ENCODE results near the gene SPATA17. TPM values are rescaled to one million over a fixed set of nuclear protein-coding genes. Genes with fewer than 3 reads are reported as not detected.
"Not testable (repeated sequence)": the region's sequence is repeated elsewhere in the genome, so short reads cannot be mapped to it uniquely, and the experiment has no call there.

The SPATA17 gene
- total and polyA plus RNA-seq, 8 donors: 0.12 to 2.3 (median 1.5) TPM; not detected in 3

- intact Hi-C loops (cut with DNase I; ENCODE audit: low total_unique reads): no loop called here
- TF ChIP-seq POLR2AphosphoS5 (IDR thresholded peaks at IDR 0.05) (no peak), POLR2A (IDR thresholded peaks at IDR 0.05) (no peak), CTCF (IDR thresholded peaks at IDR 0.05) (no peak), EP300 (IDR thresholded peaks at IDR 0.05) (no peak)
Measured at GRCh38 chr1:217673387-217673786, 42.2 kb downstream of the SPATA17 start.

GRCh38 chr1:217674028-217674729 lies 43.0 kb downstream of the SPATA17 start:
- no peak for DNase-seq
- H3K27me3 ChIP-seq: no peaks in the 10 kb centered on the region
- intact Hi-C loops (cut with DNase I; ENCODE audit: low total_unique reads): no loop called here
- H3K36me3 ChIP-seq: no peaks in the 10 kb centered on the region
- H3K9me3 ChIP-seq: no peaks in the 10 kb centered on the region
- no peak overlapping the region for H3K4me3 ChIP-seq
- TF ChIP-seq POLR2AphosphoS5 (IDR thresholded peaks at IDR 0.05) (no peak), POLR2A (IDR thresholded peaks at IDR 0.05) (no peak), CTCF (IDR thresholded peaks at IDR 0.05) (no peak), EP300 (IDR thresholded peaks at IDR 0.05) (no peak)
- H3K4me1 ChIP-seq: no peaks in the 10 kb centered on the region
- 62 to 73% (median 68%) methylated on average over 4 of the region's 4 CpGs for WGBS, 5 donors
- H3K27ac ChIP-seq: no peak overlapping the region

More at GRCh38 chr1:217673387-217673786, 42.2 kb downstream of the SPATA17 start:
- H3K4me3 ChIP-seq: no peak overlapping the region
- no peak overlapping the region for H3K27ac ChIP-seq
- H3K9me3 ChIP-seq: no peaks in the 10 kb centered on the region
- 54 to 79% (median 60%) methylated on average over 2 of the region's 2 CpGs for WGBS, 5 donors
- DNase-seq: no peak
- H3K36me3 ChIP-seq: no peaks in the 10 kb centered on the region
- H3K27me3 ChIP-seq: no peaks in the 10 kb centered on the region
- H3K4me1 ChIP-seq: no peaks in the 10 kb centered on the region

- no peaks in the 10 kb centered on the region for H3K36me3 ChIP-seq
- no peak overlapping the region for H3K27ac ChIP-seq
- intact Hi-C loops (cut with DNase I; ENCODE audit: low total_unique reads): no loop called here
- H3K4me3 ChIP-seq: no peak overlapping the region
- TF ChIP-seq EP300 (IDR thresholded peaks at IDR 0.05) (no peak), CTCF (IDR thresholded peaks at IDR 0.05) (no peak), POLR2A (IDR thresholded peaks at IDR 0.05) (no peak), POLR2AphosphoS5 (IDR thresholded peaks at IDR 0.05) (no peak)
- H3K9me3 ChIP-seq: no peaks in the 10 kb centered on the region
- no peaks in the 10 kb centered on the region for H3K4me1 ChIP-seq
- no peak for DNase-seq
- 87 to 94% (median 91%) methylated on average over 5 of the region's 5 CpGs for WGBS, 5 donors
- H3K27me3 ChIP-seq: no peaks in the 10 kb centered on the region
Measured at GRCh38 chr1:217681806-217682205, 50.7 kb downstream of the SPATA17 start.

- intact Hi-C loops (cut with DNase I; ENCODE audit: low total_unique reads): no loop called here
- 73 to 80% (median 78%) methylated on average over 4 of the region's 4 CpGs for WGBS, 5 donors
- Histone ChIP-seq H3K27me3 (no peaks in the 10 kb centered on the region), H3K4me3 (no peak overlapping the region), H3K36me3 (no peaks in the 10 kb centered on the region), H3K9me3 (no peaks in the 10 kb centered on the region), H3K27ac (no peak overlapping the region), H3K4me1 (no peaks in the 10 kb centered on the region)
- TF ChIP-seq POLR2A (IDR thresholded peaks at IDR 0.05): no peak
- no peak for TF ChIP-seq EP300 (IDR thresholded peaks at IDR 0.05)
- TF ChIP-seq POLR2AphosphoS5 (IDR thresholded peaks at IDR 0.05): no peak
- TF ChIP-seq CTCF (IDR thresholded peaks at IDR 0.05): no peak
- DNase-seq: no peak
Measured at GRCh38 chr1:217687511-217687910, 56.4 kb downstream of the SPATA17 start.

- H3K9me3 ChIP-seq; H3K27ac ChIP-seq; H3K4me3 ChIP-seq; DNase-seq; H3K27me3 ChIP-seq; intact Hi-C loops (cut with DNase I; ENCODE audit: low total_unique reads); H3K4me1 ChIP-seq; H3K36me3 ChIP-seq: not testable (repeated sequence)
- WGBS, 5 donors: 92 to 95% (median 95%) methylated on average over 18 to 25 of the region's 25 CpGs
Measured at GRCh38 chr1:217696140-217696539, 65.0 kb downstream of the SPATA17 start.

Data from stomach (tissue), 9 donors.